Nephron progenitor cell (in vitro differentiated cells): ENCODE measurements around the gene NR1D1.
A peak's percentile ranks its signal among the peaks of the same experiment; 100 is the strongest.

Source experiments
- DNase-seq: peaks from one replicate; pipeline ENCODE4 v3.0.0; 2021
- H3K27ac Mint-ChIP-seq: 2 replicates; pipeline ENCODE4 v1.8.0; 2021; ENCODE audit warnings: mild to moderate bottlenecking, moderate library complexity, mixed read lengths
- H3K27me3 Mint-ChIP-seq: 2 replicates; pipeline ENCODE4 v1.8.0; 2021; ENCODE audit warnings: mild to moderate bottlenecking, low read depth, mixed read lengths; ENCODE audit not compliant: poor library complexity
- H3K36me3 Mint-ChIP-seq: 2 replicates; pipeline ENCODE4 v1.8.0; 2021; ENCODE audit warnings: low read depth, mixed read lengths
- H3K4me1 Mint-ChIP-seq: 2 replicates; pipeline ENCODE4 v1.8.0; 2021; ENCODE audit warnings: mixed read lengths
- H3K4me3 Mint-ChIP-seq: 2 replicates; pipeline ENCODE4 v1.8.0; 2021; ENCODE audit warnings: mild to moderate bottlenecking, moderate library complexity, mixed read lengths
- H3K9me3 Mint-ChIP-seq: 2 replicates; pipeline ENCODE4 v1.8.0; 2021; ENCODE audit warnings: mild to moderate bottlenecking, moderate library complexity, mixed read lengths
- CTCF ChIP-seq: fragments of 200-600 bp; sonication (generic); IDR thresholded peaks from 2 replicates; pipeline ENCODE4 v1.5.0; 2021; ENCODE audit warnings: antibody characterized with exemption

Gene NR1D1

GRCh38 chr17:40113110-40113906, 12.9 kb upstream of the NR1D1 start:
- Mint-ChIP-seq H3K27me3 (peaks cover 2% of the 10 kb centered on the region), H3K4me3 (peak overlapping the region; percentile 76), H3K36me3 (peaks cover 4% of the 10 kb centered on the region), H3K4me1 (peaks cover 84% of the 10 kb centered on the region), H3K9me3 (no peaks in the 10 kb centered on the region), H3K27ac (peak overlapping the region; percentile 90)
- peak; percentile 60 for TF ChIP-seq CTCF
- DNase-seq, result peak; percentile 83

- no peak for DNase-seq
- Mint-ChIP-seq H3K27ac (no peak overlapping the region), H3K27me3 (peaks cover 2% of the 10 kb centered on the region), H3K4me1 (peaks cover 84% of the 10 kb centered on the region), H3K9me3 (no peaks in the 10 kb centered on the region), H3K4me3 (peak overlapping the region; percentile 76), H3K36me3 (no peaks in the 10 kb centered on the region)
- TF ChIP-seq CTCF, result no peak
Observed at GRCh38 chr17:40112718-40113109, 12.3 kb upstream of the NR1D1 start.

GRCh38 chr17:40112191-40112711, 11.9 kb upstream of the NR1D1 start:
- H3K36me3 Mint-ChIP-seq, result no peaks in the 10 kb centered on the region
- DNase-seq, result no peak
- H3K27me3 Mint-ChIP-seq, result peaks cover 2% of the 10 kb centered on the region
- no peak for TF ChIP-seq CTCF
- H3K4me1 Mint-ChIP-seq, result peaks cover 89% of the 10 kb centered on the region
- H3K9me3 Mint-ChIP-seq, result no peaks in the 10 kb centered on the region
- H3K4me3 Mint-ChIP-seq, result peak overlapping the region; percentile 67
- peak overlapping the region; percentile 99 for H3K27ac Mint-ChIP-seq

GRCh38 chr17:40111221-40112128, 11.1 kb upstream of the NR1D1 start:
- H3K36me3 Mint-ChIP-seq, result no peaks in the 10 kb centered on the region
- peak overlapping the region; percentile 99 for H3K27ac Mint-ChIP-seq
- H3K4me1 Mint-ChIP-seq, result peaks cover 94% of the 10 kb centered on the region
- H3K4me3 Mint-ChIP-seq, result peak overlapping the region; percentile 67
- no peaks in the 10 kb centered on the region for H3K9me3 Mint-ChIP-seq
- peaks cover 5% of the 10 kb centered on the region for H3K27me3 Mint-ChIP-seq
- TF ChIP-seq CTCF, result peak; percentile 55
- DNase-seq, result peak; percentile 80

- Mint-ChIP-seq H3K36me3 (no peaks in the 10 kb centered on the region), H3K27ac (peak overlapping the region; percentile 99), H3K4me3 (peak overlapping the region; percentile 34), H3K4me1 (peaks cover 93% of the 10 kb centered on the region), H3K27me3 (peaks cover 7% of the 10 kb centered on the region), H3K9me3 (no peaks in the 10 kb centered on the region)
- DNase-seq, result no peak
- no peak for TF ChIP-seq CTCF
Observed at GRCh38 chr17:40110026-40110845, 9.8 kb upstream of the NR1D1 start.
